Measurements from ENCODE around the gene FAM131B.

FAM131B gene

DNA sequence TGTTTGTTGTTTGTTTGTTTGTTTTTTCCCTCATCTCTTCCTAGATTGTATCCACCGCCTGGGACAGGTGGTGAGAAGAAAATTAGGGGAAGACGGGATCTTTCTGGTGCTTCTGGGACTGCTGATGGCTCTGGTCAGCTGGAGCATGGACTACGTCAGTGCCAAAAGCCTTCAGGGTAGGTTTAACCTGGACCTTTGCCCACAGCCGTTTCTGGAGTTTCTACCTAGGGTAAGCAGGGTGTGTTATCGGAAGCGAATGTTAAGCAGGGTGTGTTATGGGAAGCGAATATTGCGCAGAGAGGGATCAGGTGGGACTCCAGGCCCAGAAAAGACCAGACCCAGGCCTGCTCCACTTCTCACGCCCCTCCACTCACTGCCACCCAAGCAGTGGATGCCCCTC lies 41.9 kb downstream of the FAM131B start:
- no peak for DNase-seq

DNA sequence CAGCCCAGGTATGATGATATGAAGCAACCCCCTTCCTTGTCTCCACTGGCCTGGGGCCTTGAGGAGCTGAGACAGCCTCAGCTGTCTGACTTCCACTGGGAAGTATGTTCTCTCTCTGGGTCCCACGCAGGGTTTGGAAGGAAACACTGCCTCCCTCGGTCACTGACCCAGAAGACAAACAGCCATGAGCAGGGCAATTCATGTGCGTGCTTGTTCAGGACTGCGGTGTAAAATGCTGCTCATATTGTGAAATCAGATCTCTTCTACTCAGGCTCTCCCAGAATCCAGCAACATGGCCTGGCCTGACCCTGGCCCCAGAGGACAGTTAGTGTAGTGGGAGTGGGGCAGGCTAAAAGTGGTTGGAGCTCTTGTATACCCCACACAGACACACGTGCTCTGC lies 43.9 kb downstream of the FAM131B start:
- DNase-seq: no peak

DNA sequence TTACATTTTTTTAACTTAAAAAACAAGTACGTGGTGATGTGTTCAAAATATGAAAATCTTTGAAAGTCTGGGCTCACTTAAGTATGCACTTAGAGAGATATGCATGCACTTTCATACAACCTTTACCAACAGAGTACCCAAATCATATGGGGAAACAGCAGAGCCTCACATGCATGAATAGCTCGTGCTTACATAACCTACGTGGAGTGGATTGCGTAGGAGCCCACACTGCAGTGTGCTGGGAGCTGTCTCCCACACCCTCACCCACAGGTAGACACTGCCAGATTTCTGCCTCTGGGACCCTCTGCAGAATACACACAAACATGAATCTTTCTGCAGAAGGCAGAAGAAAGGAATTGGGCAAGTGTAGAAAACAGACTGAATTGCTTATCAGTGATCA lies 46.0 kb downstream of the FAM131B start:
- DNase-seq: no peak

DNA sequence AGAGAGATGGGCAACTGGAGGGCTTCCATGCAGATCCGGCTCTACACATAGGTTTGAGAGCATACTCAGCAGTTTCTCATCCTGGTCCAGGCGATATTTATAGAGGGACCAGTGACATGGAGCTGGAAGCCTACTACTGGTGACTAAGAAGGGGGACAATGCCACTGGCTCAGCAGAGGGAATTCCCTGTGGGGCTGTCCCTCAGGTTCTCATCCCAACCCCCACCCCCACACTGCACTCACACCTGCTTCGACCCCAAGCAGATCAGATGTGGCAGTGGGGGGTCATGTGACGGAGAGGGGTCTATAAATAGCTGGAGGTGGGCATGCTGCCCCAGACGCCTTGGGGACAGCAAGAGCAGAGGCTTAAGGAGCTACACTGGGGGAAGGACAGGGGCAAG lies 46.7 kb downstream of the FAM131B start, which contains the start of gene CLCN1:
TSS of gene CLCN1 (plus strand) at position 336 of the 400 bp plus-strand sequence. CDS start 102 bp downstream, outside the sequence.
- DNase-seq: no peak

DNA sequence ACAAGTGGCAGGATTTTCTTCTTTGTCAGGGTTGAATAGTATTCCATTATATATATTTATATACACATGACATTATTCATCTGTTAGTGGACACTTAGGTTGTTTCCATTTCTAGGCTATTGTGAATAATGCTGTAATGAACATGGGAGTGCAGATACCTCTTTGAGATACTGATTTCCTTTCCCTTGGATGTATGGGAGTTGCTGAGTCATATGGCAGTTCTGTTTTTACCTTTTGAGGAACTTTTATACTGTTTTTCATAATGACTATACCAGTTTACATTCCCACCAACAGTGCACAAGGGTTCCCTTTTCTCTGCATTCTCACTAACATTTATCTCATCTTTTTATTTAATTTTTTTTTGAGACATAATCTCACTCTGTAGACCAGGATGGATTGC lies 48.4 kb downstream of the FAM131B start:
- DNase-seq: no peak

DNA sequence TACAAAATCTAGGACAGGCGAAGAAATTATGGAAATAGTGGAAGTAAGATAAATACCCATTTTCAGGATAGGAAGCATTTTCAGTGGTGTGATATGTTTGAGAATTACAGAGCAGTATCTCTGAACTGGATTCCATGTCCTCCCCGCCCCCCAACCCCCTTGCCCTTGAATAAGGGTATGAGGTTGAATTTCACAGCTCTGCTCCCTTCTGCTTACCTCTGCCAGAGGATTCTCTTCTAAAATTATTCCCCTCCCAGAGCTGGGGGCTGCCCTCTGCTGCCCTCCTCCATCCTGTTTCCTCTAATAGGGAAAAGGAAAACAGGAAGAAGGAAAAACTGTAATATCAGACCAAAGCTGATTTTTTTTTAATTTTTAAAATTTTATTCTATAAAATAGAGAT lies 53.9 kb downstream of the FAM131B start:
- no peak for DNase-seq

DNA sequence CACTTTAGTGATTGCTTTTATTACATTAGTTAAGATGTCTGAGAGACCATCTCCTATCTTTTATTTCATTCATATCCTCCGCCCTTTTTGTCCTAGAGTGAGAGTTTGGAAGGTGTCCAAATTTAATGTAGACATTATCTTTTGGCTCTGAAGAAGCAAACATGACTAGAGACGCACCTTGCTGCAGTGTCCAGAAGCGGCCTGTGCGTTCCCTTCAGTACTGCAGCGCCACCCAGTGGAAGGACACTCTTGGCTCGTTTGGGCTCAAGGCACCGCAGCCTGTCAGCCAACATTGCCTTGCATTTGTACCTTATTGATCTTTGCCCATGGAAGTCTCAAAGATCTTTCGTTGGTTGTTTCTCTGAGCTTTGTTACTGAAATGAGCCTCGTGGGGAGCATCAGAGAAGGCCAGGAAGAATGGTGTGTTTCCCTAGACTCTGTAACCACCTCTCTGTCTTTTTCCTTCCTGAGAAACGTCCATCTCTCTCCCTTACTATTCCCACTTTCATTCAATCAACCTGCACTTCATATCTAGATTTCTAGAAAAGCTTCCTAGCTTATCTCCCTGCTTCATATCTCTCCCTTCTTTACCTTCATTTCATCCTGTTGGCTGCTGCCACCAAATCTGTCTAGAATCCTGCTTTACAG lies 57.0 kb downstream of the FAM131B start:
- no peak for DNase-seq

DNA sequence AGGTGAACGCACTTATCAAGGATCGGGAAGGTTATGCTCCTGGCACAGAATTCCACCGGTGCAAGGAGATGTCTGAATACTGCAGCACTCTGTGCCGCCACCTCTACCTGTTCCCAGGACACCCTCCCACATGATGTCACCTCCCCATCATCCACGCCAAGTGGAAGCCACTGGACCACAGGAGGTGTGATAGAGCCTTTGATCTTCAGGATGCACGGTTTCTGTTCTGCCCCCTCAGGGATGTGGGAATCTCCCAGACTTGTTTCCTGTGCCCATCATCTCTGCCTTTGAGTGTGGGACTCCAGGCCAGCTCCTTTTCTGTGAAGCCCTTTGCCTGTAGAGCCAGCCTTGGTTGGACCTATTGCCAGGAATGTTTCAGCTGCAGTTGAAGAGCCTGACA lies 57.6 kb downstream of the FAM131B start:
- no peak for DNase-seq

DNA sequence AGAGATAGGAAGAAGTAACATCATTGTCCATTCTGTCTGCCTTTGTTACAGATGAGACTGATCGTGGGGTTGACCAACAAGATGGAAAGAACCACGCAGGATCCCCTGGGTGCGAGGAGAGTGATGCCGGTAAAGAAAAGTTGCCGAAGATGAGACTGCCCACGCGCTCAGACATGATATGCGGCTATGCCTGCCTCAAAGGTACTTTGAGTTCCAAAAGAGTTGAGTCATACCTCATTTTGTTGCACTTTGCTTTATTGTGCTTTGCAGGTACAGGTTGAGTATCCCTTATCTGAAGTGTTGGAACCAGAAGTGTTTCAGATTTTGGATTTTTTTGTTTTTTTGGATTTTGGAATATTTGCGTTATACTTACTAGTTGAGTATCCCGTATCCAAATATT lies 58.8 kb downstream of the FAM131B start:
- no peak for DNase-seq

Data from DMS153 (cell line).